Activated naive CD4-positive, alpha-beta T cell treated with anti-CD3 and anti-CD28 coated beads, Interleukin-2, amount 50 U/mL, for 24 hours (primary cell): Measurements from ENCODE around the gene SRPK1.
"Not testable (repeated sequence)": the region's sequence is repeated elsewhere in the genome, so short reads cannot be mapped to it uniquely, and the experiment has no call there.

Experiments
- H3K27ac Mint-ChIP-seq: one replicate; pipeline ENCODE4 v1.8.0; 2021; ENCODE audit warnings: mild to moderate bottlenecking, mixed read lengths
- H3K27me3 Mint-ChIP-seq: one replicate; pipeline ENCODE4 v1.8.0; 2021; ENCODE audit warnings: mixed read lengths
- H3K36me3 Mint-ChIP-seq: one replicate; pipeline ENCODE4 v1.8.0; 2021; ENCODE audit warnings: mixed read lengths
- H3K4me1 Mint-ChIP-seq: one replicate; pipeline ENCODE4 v1.8.0; 2021; ENCODE audit warnings: mixed read lengths
- H3K4me3 Mint-ChIP-seq: one replicate; pipeline ENCODE4 v1.8.0; 2021; ENCODE audit warnings: mild to moderate bottlenecking, mixed read lengths
- H3K9me3 Mint-ChIP-seq: one replicate; pipeline ENCODE4 v1.8.0; 2021; ENCODE audit warnings: mixed read lengths

The SRPK1 gene

GRCh38 chr6:35916893-35917292, 4.0 kb downstream of the SRPK1 start:
- H3K4me3 Mint-ChIP-seq: peak overlapping the region; percentile 38
- H3K27ac Mint-ChIP-seq, H3K9me3 Mint-ChIP-seq, H3K27me3 Mint-ChIP-seq: not testable (repeated sequence)
- H3K36me3 Mint-ChIP-seq: peaks cover 11% of the 10 kb centered on the region
- H3K4me1 Mint-ChIP-seq: peaks cover 31% of the 10 kb centered on the region

- Mint-ChIP-seq H3K27me3 (no peaks in the 10 kb centered on the region), H3K36me3 (peaks cover 14% of the 10 kb centered on the region), H3K4me3 (no peak overlapping the region), H3K9me3 (no peaks in the 10 kb centered on the region), H3K4me1 (peaks cover 25% of the 10 kb centered on the region), H3K27ac (no peak overlapping the region)
Measured at GRCh38 chr6:35916056-35916455, 4.8 kb downstream of the SRPK1 start.

GRCh38 chr6:35914536-35914935, 6.4 kb downstream of the SRPK1 start:
- no peak overlapping the region for H3K27ac Mint-ChIP-seq
- peaks cover 25% of the 10 kb centered on the region for H3K4me1 Mint-ChIP-seq
- H3K36me3 Mint-ChIP-seq: peaks cover 25% of the 10 kb centered on the region

GRCh38 chr6:35911871-35912653, 8.8 kb downstream of the SRPK1 start:
- Mint-ChIP-seq H3K9me3 (peaks cover 4% of the 10 kb centered on the region), H3K36me3 (peaks cover 41% of the 10 kb centered on the region), H3K27me3 (no peaks in the 10 kb centered on the region), H3K27ac (no peak overlapping the region), H3K4me1 (peaks cover 7% of the 10 kb centered on the region), H3K4me3 (no peak overlapping the region)

More at GRCh38 chr6:35914536-35914935, 6.4 kb downstream of the SRPK1 start:
- Mint-ChIP-seq H3K27me3 (no peaks in the 10 kb centered on the region), H3K9me3 (peaks cover under 1% of the 10 kb centered on the region), H3K4me3 (no peak overlapping the region)

- H3K36me3 Mint-ChIP-seq: peaks cover 40% of the 10 kb centered on the region
- not testable (repeated sequence) for H3K4me3 Mint-ChIP-seq, H3K9me3 Mint-ChIP-seq, H3K27me3 Mint-ChIP-seq, H3K27ac Mint-ChIP-seq
- H3K4me1 Mint-ChIP-seq: peaks cover 15% of the 10 kb centered on the region
Measured at GRCh38 chr6:35909571-35909970, 11.3 kb downstream of the SRPK1 start.

- H3K27ac Mint-ChIP-seq, H3K9me3 Mint-ChIP-seq, H3K4me3 Mint-ChIP-seq, H3K27me3 Mint-ChIP-seq: not testable (repeated sequence)
- H3K4me1 Mint-ChIP-seq: peaks cover 15% of the 10 kb centered on the region
- H3K36me3 Mint-ChIP-seq: peaks cover 42% of the 10 kb centered on the region
Measured at GRCh38 chr6:35908753-35909401, 12.0 kb downstream of the SRPK1 start.

GRCh38 chr6:35907750-35908149, 13.1 kb downstream of the SRPK1 start:
- Mint-ChIP-seq H3K9me3 (peaks cover 4% of the 10 kb centered on the region), H3K4me1 (peaks cover 15% of the 10 kb centered on the region), H3K4me3 (no peak overlapping the region), H3K36me3 (peaks cover 39% of the 10 kb centered on the region), H3K27me3 (no peaks in the 10 kb centered on the region), H3K27ac (no peak overlapping the region)

- Mint-ChIP-seq H3K4me1 (peaks cover 15% of the 10 kb centered on the region), H3K36me3 (peaks cover 35% of the 10 kb centered on the region), H3K9me3 (peaks cover 4% of the 10 kb centered on the region), H3K27ac (no peak overlapping the region), H3K4me3 (no peak overlapping the region), H3K27me3 (no peaks in the 10 kb centered on the region)
Measured at GRCh38 chr6:35906499-35906846, 14.4 kb downstream of the SRPK1 start.

- peaks cover 33% of the 10 kb centered on the region for H3K36me3 Mint-ChIP-seq
- peaks cover 4% of the 10 kb centered on the region for H3K9me3 Mint-ChIP-seq
Measured at GRCh38 chr6:35905841-35906498, 14.9 kb downstream of the SRPK1 start.

GRCh38 chr6:35905141-35905785, 15.6 kb downstream of the SRPK1 start:
- Mint-ChIP-seq H3K27ac (no peak overlapping the region), H3K36me3 (peaks cover 35% of the 10 kb centered on the region), H3K27me3 (no peaks in the 10 kb centered on the region), H3K9me3 (peaks cover 4% of the 10 kb centered on the region), H3K4me1 (peaks cover 20% of the 10 kb centered on the region), H3K4me3 (no peak overlapping the region)

More at GRCh38 chr6:35905841-35906498, 14.9 kb downstream of the SRPK1 start:
- Mint-ChIP-seq H3K27me3 (no peaks in the 10 kb centered on the region), H3K4me1 (peaks cover 15% of the 10 kb centered on the region), H3K4me3 (no peak overlapping the region), H3K27ac (no peak overlapping the region)

- Mint-ChIP-seq H3K27ac (no peak overlapping the region), H3K9me3 (no peaks in the 10 kb centered on the region), H3K4me3 (no peak overlapping the region), H3K36me3 (peaks cover 28% of the 10 kb centered on the region), H3K4me1 (peaks cover 23% of the 10 kb centered on the region), H3K27me3 (no peaks in the 10 kb centered on the region)
Measured at GRCh38 chr6:35903679-35904078, 17.2 kb downstream of the SRPK1 start.

GRCh38 chr6:35900448-35900847, 20.4 kb downstream of the SRPK1 start:
- Mint-ChIP-seq H3K4me1 (peaks cover 27% of the 10 kb centered on the region), H3K36me3 (peaks cover 22% of the 10 kb centered on the region), H3K27ac (no peak overlapping the region)

GRCh38 chr6:35898003-35898402, 22.9 kb downstream of the SRPK1 start:
- H3K27me3 Mint-ChIP-seq: no peaks in the 10 kb centered on the region
- H3K27ac Mint-ChIP-seq: no peak overlapping the region
- H3K4me3 Mint-ChIP-seq: no peak overlapping the region
- H3K9me3 Mint-ChIP-seq: no peaks in the 10 kb centered on the region
- H3K36me3 Mint-ChIP-seq: peaks cover 18% of the 10 kb centered on the region
- peaks cover 33% of the 10 kb centered on the region for H3K4me1 Mint-ChIP-seq

More at GRCh38 chr6:35900448-35900847, 20.4 kb downstream of the SRPK1 start:
- no peak overlapping the region for H3K4me3 Mint-ChIP-seq
- H3K9me3 Mint-ChIP-seq: no peaks in the 10 kb centered on the region
- no peaks in the 10 kb centered on the region for H3K27me3 Mint-ChIP-seq

GRCh38 chr6:35897486-35897885, 23.4 kb downstream of the SRPK1 start:
- Mint-ChIP-seq H3K27ac (no peak overlapping the region), H3K4me3 (no peak overlapping the region), H3K4me1 (peaks cover 35% of the 10 kb centered on the region), H3K9me3 (no peaks in the 10 kb centered on the region), H3K27me3 (no peaks in the 10 kb centered on the region), H3K36me3 (peaks cover 19% of the 10 kb centered on the region)

- no peak overlapping the region for H3K4me3 Mint-ChIP-seq
- no peak overlapping the region for H3K27ac Mint-ChIP-seq
- peaks cover 19% of the 10 kb centered on the region for H3K36me3 Mint-ChIP-seq
- no peaks in the 10 kb centered on the region for H3K27me3 Mint-ChIP-seq
- peaks cover 35% of the 10 kb centered on the region for H3K4me1 Mint-ChIP-seq
- H3K9me3 Mint-ChIP-seq: no peaks in the 10 kb centered on the region
Measured at GRCh38 chr6:35897036-35897435, 23.9 kb downstream of the SRPK1 start.
